GM06990 (cell line): Measurements from ENCODE around the gene IER2.
"Not testable (repeated sequence)": the region's sequence is repeated elsewhere in the genome, so short reads cannot be mapped to it uniquely, and the experiment has no call there.

Source experiments
- DNase-seq: peaks from one replicate; pipeline ENCODE4 v3.0.0-alpha.2; 2011; ENCODE audit not compliant: insufficient read length; ENCODE audit errors: extremely low read depth
- H3K27me3 ChIP-seq: replicated peaks from 2 replicates; pipeline ENCODE4 v1.6.0; 2011; ENCODE audit warnings: low read length; ENCODE audit not compliant: control insufficient read depth, insufficient read depth
- H3K36me3 ChIP-seq: 2 replicates; pipeline ENCODE4 v1.5.1; 2011; ENCODE audit warnings: low read length; ENCODE audit not compliant: control insufficient read depth, insufficient read depth
- H3K4me3 ChIP-seq: replicated peaks from 2 replicates; pipeline ENCODE4 v1.5.1; 2011; ENCODE audit warnings: low read depth, mild to moderate bottlenecking, control low read depth, low read length
- CTCF ChIP-seq: IDR thresholded peaks from 2 replicates; pipeline ENCODE4 v1.5.1; 2011; ENCODE audit warnings: low read length, control low read depth, mild to moderate bottlenecking, inconsistent platforms; ENCODE audit not compliant: insufficient read depth, poor library complexity, severe bottlenecking

IER2 gene

GRCh38 chr19:13195678-13196077 lies 45.5 kb downstream of the IER2 start:
- H3K36me3 ChIP-seq: no peaks in the 10 kb centered on the region
- DNase-seq: peak; percentile 63
- H3K4me3 ChIP-seq: no peak overlapping the region
- peak; percentile 87 for TF ChIP-seq CTCF
- no peaks in the 10 kb centered on the region for H3K27me3 ChIP-seq

- no peak for TF ChIP-seq CTCF
- Histone ChIP-seq H3K36me3 (no peaks in the 10 kb centered on the region), H3K4me3 (no peak overlapping the region), H3K27me3 (no peaks in the 10 kb centered on the region)
- DNase-seq: no peak
These were observed 48.4 kb downstream of the IER2 start for GRCh38 chr19:13198634-13199033.

- H3K27me3 ChIP-seq, DNase-seq, H3K4me3 ChIP-seq, H3K36me3 ChIP-seq: not testable (repeated sequence)
These were observed 51.9 kb downstream of the IER2 start for GRCh38 chr19:13202112-13202511.
